Stimulated activated CD4-positive, alpha-beta T cell treated with anti-CD3 and anti-CD28 coated beads, Interleukin-2, amount 100 ng/mL, for 48 hours (primary cell): ENCODE data around the gene TSPAN9.

Source experiments
- DNase-seq, 2 donors: peaks; one replicate each; pipeline ENCODE4 v3.0.0-alpha.2; 2020

Gene TSPAN9

DNA sequence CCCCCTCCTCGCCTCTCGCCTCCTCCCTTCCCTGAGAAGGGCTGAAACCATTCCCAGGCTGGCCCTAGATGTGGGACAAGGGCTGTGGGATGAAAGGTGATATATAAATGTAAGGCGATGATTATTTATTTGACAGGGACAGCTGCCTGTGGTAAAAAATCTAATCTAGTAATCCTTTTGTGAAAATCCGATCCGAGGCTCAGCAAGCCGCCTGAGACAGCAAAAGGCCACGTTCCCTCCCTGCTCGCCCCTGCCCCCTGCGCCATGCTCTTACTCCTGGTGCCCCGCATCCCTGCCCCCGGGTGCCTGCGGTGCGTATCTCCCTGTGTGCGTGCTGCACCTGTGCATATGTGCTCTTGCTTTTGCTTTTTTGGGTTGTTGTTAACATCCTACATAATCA, 65.2 kb downstream of the TSPAN9 start:
- no peak for DNase-seq

DNA sequence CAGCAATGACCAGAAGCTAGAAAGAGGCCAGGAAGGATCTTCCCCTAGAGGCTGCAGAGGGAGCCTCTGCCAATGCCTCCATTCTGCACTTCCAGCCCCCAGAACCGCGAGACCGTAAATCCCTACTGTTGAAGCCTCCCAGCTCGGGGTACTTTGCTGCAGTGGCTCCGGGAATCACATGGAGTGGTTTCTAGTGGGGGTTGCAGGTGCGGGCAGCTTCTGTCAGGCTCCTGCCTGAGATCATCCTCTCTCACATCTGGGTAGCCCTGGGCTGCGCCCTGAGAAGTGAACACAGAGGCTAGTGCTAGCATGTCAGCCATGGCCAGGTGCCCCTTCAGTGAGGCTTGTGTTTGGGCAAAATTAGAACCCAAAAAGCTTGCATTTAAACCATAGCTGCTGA, 67.3 kb downstream of the TSPAN9 start:
- no peak for DNase-seq

DNA sequence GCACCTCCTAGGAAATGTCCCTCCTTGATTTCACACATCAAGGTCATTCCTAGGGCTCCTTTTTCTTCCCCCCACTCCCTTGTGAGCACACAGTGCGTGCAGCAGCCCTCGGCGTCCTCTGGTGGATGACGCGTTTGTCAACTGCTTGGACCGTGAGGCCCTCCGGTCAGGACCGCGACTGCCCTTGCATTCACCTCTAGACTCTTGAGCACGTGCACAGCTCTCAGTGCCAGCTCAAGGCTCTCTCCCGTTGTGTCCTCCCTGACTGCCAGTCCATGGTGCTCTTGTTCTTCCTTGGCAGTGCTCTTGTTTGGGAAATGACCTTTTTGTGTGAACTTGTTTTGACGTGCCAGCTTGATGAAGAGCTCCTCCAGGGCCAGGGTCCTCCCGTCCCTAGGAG, 67.9 kb downstream of the TSPAN9 start:
- DNase-seq, result no peak

DNA sequence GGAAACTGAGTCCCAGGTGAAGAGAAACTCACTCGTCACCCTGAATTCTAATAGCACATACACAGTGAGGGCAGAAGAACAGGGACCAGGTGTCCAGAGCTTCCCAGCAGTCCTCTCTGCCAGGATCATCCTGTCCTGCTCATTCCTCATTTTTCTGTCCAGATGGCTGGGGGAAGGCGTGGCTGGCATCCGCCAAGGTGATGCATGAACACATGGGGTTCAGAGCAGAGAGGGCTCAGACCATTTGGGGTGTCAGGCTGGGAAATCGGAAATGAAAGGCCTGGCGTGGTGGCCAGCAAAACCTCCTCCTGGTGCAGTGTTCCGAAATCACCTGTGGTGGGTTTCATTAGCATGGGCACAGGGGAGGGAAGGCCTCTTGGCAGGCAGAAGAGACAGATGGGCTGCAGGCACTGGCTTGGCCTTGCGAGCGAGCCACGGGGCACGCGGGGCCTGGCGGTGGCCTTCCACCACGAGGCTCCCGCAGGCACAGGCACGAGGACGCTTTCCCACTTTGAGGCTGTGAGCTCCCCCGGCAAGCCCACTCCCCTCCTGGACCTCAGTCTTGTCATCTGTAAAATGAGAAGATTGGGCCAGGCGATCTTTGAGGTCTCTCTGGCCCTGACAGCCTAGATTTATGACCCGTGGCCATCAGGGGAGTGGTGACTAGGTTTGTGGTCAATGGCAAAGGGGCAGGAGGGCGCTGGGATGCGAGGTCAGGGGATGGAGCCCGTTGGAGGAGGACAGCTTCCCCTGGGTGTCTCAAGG, 68.5 kb downstream of the TSPAN9 start:
- no peak for DNase-seq

DNA sequence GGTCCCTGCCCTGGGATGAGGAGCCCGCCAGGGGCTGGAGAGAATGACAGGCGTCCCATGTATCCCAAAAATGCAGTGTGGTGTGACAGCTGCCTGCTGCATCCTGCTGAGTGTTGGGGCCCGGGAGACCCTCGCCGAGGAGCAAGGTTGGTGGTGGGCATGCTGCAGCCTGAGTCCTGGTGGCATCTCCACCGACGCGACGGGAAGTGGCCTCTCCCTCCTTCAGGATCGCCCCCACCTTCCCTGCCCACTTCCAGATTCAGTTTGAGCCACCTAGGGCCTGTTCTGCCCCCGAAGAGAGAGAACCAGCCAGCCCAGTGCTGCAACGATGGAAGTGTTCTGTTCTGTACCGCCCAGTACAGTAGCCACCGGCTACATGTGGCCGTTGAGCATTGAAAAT, 70.1 kb downstream of the TSPAN9 start:
- no peak for DNase-seq

DNA sequence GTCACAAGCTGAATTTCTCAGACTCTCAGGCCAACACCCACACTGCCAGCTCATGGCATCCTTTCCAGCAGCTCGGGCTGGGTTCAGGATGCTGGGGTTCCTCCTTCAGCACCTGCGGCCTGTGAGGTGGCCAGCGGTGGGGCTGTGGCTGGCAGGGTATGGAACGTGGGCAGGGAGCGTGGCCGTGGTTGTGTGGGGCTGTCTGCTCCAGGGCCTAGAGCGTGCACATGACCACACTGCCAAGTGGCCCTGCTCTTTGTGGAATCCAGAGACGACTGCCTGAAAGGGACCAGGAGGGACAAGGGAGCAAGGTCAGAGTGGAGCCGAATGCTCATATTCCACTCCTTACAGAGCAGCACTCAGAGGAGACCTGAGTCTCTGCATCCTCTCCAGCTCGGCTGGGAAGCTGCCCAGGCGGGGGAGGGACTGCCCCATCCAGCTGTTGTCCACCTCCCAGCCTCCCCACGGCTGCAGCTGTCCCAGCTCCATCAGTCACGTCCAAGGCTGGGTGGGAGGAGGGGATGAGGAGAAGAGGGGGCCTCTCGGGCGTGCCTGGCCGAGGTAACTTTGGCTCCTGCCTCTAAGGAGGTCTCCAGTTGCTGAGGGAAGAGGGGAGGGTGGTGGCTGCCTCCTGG, 71.3 kb downstream of the TSPAN9 start:
- no peak for DNase-seq

DNA sequence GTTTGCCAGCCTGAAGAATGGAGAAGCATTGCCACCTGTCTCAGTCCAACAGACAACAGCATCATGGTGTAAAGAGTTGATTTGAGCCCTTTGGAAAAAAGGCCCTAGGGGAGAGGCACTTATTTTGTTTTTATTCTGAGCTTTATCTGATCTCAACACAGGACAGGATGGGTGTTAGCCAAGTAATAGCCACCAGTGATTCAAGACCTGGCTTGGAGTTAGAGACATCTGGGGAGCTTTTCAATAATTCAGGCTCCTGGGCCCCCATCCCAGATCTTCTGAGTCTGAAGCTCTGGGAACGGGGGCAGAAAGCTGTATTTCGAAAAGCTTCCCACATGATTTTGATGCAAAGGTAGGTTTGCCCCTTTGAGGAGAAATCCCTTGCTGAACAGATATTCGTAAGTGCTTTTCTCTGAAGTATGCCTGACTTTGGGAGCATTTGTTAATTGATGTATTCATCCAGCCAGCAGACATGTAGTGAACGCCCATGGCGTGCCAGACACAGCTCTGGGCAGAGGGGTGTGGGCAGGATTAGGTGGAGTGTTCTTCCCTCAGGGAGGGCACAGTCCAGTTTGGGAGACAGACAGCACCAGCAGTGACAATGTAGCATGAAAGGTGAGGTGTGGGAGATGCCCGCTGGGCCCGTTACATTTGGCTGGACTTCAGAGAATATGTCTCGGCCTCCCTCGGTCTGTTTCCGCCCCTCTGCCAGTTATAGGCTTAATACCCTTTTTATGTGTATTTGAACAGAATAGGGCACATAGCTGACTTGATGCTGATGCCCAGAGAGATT, 72.5 kb downstream of the TSPAN9 start:
- DNase-seq, result no peak

DNA sequence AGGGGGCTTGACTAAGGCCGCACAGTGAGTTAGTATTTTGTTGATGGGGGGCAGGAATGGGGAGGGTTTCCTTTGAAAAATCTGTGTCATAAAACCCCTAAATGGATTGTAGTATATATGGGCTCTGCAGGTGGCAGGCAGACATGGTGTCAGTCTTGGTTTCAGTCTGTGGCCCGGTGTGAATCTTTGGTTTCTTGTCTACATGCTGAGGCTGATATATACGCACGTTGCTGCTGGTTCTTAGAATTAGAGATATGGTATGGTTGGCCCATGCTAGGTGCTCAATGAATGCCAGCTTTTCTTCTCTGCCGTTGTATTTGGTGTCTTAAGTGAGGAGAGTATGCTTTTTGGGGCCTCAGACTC, 73.1 kb downstream of the TSPAN9 start:
- DNase-seq, result no peak

DNA sequence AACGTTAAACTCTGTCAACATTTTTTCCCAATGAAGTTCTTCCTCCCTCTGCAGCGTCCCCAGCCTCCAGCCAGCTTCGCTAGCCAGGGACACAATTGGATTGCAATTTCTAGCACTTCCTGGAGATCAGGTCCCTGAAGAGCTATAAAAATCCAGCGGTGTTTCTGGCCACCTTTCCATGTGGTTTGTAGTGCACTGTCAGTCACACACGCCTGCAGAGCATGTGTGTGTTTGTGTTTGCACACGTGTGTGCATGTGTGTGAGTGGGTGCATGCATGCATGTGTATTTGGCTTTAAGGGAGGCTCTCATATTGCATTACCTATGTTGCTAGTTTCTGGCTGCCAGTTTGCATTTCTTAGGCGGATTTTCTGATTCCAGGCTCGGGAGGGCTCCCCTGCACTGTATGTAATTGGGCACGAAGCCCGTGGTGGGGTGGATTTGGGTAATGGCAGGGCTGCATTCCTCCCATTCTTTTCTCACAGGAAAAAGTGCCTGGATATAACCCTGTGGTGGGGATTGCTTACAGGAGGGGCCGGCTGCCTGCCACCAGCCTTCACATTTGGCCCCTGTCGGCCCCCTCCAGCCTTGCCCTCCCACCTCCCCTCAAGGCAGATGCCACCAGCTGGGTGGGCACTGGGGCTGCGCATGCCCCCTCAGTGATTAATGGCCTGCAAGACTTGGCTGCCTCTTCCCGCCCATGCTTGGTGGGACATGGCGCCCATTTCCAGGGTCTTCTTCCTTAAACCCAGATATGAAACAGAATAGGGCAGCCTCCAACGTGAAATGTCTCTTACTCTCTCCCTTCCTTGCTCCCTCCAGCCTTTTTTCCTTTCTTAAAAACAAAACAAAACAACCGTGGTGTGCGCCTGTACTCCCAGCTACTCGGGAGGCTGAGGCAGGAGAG, 74.0 kb downstream of the TSPAN9 start:
- DNase-seq, result no peak

DNA sequence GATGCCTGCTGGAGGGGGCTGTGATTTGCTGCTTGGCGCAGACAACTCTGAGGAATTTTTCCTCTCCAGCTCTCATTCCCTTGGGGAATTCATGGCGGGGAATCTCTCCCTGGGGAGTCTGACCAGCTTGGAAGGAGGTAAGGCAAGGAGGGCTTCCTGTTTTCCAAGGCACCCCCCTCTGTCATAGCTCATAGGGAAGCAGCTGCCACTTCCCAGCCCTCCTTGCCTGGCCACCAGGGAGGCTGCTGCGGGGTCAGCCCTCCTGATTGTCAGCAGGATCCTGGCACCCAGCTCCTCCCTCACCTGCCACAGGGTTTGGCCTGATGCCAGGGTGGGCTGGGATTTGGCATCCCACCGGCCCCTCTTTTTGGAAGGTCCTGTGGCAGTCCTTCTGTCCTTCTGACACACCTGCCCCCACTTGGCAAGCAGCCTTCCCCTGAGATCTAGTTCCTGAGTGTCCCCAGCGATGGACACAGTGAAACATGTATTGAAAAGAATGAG, 74.9 kb downstream of the TSPAN9 start:
- no peak for DNase-seq

DNA sequence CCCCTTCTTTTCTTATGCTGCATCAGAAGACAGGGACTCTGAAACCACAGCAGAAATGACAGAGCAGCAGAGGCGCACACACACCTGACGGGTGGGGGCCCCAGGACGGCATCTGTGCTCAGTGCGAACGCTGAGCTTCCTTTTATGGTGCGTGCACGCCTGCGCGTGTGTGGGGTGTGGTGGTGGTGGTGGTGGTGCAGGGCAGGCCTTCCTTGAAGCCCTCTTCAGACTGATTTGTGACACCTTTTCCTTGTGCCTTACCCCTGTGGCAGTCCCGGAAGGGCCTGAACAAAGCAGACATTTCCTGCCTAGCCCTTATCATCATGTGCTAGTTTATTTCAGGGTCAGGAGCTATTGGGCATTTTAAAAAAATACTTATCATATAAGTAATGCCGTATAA, 75.7 kb downstream of the TSPAN9 start:
- no peak for DNase-seq

DNA sequence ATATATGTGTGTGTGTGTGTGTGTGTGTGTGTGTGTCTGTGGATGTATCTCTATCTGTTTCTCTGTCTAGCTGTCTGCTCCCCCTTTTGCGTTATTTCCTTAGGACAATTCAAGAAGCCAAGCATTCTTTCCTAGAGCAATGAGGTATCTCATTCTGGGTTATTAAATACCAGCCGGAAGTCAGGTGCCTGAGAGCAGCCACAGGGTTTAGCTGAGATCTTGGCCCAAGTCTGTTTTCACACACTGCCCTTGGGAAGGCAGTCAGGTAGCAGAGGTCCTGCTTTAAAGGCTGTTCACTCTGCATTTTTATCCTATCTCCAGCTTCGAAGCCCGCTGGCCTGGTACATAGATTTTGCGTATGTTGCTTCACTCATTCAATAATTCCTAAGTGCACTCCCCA, 76.8 kb downstream of the TSPAN9 start:
- no peak for DNase-seq

DNA sequence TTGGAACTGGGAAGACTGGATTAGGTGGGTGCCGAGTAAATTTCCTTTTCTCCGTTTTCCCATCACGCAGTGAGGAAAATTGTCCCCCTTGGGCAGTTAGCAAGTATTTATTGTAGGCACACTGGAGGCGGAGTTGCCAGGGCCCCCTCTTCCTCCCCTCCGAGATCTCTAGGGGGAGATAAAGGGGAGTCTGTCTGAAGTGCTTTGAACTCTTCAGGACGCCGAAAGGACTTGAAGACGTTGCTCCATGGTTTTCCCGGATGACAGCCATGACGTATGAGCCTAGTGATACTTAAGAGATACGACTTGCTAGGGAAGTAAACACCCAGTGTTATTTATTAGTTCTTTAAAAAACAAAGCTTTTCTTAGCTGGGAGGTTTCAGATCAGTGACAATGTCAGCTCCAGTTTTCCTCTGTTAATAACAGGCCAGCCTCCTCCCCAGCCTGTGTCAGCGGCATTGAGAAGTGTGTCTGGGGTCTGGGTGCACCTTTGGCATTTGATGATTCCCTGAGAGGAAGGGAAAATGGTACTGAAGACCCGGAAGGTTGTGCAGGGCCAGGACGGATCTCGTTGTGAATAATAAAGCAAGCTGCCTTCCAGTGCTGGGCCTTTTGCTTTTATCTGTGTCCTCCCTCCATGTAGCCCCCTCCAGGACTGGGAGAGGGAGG, 78.7 kb downstream of the TSPAN9 start:
- DNase-seq, result no peak

DNA sequence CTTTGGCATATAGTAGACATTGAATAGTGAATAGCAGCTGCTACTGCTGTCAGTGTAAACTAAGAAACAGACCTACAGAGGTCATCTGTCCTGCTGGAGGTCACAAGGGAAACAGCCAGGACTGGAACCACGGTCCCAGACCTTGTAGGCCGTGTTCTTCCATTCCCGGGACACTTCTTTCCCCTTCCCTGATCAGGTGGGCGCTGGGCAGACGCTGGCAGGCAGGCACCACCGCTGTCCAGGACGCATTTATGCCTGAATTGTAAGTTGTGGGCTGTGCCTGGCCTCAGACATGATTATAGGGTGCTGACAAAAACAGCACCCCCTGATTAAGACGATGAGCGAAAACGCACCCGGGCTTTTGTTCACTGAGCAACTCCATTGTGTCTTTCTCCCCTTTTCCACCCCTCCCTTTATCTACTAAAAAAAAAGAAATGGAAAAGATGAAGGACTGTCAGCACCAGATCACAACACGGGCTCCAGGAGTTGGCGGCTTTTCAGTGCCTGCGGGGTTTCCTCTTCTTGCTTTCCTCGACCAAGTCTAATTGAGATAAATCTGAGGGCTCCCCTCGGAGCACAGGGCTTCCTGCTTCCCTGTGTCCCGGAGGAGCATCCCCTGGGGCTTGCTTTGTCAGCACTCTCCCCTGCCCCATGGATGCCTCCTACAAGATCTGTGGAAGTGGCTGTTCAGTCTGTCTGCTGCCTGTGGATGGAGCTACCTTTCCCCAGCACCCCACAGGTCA, 80.6 kb downstream of the TSPAN9 start:
- DNase-seq, result no peak

DNA sequence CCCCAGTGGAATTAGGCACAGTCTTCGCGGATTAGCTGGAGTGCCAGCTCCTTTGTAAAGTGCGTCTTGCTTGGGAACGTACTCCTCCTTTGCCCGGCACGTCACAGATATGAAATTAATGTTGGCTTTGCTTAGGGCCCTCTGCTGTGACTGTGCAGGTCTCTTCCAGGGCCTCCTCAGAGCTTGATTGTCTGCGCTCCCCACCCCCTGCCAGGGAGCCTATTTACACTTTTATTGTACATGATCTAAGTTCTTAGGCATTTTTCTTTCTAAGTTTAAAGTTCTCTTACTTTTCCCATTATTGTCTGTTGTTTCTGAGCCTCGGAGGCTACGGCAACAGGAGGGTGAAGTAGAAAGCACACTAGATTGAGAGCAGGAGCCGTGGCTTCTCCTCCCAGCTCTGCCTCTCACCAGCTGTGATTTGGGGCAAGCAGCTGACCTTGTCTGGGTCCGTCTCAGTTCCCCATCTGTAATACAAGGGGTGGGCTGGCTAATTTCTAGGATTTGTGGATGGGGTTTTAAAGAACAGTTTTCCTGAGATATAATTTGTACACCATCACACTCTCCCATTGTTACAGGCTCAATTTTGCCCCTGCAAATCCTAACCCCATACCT, 81.8 kb downstream of the TSPAN9 start:
- DNase-seq, result no peak

DNA sequence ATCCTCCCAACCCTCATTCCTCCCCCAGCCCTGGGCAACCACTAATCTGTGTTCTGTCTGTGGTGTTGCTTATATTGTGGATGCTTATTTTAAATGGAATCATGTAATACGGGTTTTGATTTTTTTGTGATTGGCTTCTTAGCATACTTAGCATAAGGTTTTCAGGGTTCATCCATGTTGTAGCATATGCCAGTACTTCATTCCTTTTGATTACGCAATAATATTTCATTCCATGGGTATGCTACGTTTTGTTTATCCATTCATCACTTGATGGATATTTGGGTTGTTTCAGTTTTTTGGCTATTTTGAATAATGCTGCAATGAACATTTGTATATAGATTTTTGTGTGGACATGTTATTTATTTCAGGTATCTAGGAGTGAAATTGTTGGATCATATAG, 82.9 kb downstream of the TSPAN9 start:
- no peak for DNase-seq

DNA sequence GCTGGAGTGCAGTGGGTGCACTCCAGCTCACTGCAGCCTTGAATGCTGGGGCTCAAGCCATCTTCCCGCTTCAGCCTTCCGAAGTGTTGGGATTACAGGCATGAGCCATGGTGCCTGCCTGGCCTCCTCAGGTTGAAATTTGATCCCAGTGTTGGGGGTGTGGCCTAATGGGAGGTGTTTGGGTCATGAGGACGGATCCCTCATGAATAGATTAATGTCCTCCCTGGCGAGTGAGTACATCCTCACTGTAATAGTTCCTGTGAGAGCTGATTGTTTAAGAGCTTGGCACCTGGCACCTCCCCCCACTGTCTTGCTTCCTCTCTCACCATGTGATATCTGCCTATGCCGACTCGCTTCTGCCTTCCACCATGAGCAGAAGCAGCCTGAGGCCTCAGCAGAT, 84.7 kb downstream of the TSPAN9 start:
- DNase-seq, result no peak

DNA sequence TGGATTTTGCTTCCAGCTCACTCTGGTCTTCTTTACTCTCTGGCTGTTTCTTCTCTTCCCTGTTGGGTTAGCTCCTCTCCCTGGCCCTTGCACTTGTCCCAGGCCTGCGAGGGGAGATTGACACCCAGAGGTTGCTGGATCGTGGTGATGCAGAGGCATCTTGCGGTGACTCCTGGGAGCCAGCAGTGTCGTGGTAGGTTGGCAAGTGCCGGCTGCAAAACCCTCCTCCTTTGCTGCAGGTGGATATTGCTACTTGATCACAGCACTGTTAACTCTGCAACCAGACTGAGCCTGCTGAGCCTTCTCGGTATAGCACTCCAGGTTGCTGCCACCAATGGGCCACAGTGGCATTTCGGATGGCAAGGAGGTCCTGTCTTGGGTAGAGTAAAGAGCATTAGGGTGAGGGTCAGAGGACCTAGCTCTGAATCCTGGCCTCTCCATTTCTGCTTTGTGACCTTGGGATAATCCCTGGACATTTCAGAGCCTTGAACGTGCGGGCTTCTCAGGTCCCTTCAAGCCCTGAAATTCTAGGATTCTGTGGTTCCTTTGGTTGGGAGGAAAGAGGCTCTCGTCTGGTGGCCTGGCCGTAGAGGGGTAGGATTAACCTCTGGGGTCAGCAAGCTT, 87.4 kb downstream of the TSPAN9 start:
- DNase-seq, result no peak

DNA sequence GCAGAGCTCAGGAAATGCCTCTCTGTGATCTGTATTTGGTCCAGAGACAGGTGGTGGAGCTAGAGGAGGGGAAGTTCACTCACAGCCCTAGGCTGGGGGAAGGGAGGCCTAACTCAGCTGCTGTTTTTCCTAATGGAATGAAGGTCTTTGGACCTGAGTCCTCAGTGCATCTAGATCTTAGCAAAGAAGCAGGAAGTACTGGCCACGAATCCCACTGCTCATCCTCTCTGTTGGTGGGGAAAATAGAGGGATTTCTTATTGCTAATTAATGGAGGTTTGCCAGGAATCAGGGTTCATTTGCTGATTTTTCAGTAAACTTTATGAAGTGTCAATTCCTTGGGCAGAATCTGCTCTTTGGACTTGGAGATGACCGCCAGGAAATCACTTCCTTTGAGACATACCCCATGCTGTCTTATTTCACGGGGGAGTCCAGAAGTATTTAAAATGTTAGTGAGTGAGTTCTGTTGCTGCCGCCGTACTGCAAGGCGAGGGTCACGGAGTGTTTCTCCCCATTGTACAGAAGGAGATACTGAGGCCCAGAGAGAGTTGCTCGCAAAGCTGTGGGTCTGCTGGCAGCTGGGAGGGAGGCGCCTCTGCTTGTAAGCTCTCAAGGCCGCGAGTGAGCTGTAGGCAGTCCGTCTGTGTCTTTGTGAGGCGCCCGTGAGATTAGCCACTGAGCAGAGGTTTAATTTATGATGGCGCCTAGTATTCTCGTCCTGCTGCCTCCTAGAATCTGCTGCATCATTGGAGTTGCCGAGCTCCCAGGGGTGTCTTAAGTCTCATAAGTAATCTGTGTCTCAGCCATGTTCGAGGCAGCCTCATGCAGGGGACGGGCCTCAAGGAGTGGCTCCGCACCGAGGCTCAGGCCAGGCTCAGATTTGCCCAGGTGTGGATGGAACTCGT, 88.2 kb downstream of the TSPAN9 start:
- no peak for DNase-seq

DNA sequence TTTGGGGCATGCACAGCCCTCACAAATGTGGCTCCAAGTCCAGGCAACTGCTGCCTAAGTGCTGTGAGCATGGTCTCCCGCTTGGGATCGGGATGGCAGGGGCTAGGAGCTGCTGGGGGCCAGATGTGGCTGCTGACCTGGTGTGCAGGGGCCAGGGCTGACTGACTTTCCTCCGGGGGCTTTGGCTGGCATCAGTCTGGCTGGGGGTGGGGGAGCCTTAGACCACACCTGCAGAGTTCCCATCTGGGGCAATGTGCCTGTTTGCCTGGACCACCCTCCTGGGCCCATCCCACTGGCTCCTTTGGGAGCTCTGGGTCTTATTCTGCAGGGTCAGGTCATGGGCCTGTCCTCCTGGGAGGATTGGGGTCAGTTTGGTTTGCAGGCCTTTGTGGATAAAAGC, 90.5 kb downstream of the TSPAN9 start:
- DNase-seq, result no peak
